CD1c-positive myeloid dendritic cell (primary cell): ENCODE results near the gene DOK3.
"Not testable (repeated sequence)": the region's sequence is repeated elsewhere in the genome, so short reads cannot be mapped to it uniquely, and the experiment has no call there.

Experiments
- DNase-seq: peaks from one replicate; pipeline ENCODE4 v3.0.0-alpha.2; 2016; ENCODE audit errors: extremely low spot score

The DOK3 gene

DNA sequence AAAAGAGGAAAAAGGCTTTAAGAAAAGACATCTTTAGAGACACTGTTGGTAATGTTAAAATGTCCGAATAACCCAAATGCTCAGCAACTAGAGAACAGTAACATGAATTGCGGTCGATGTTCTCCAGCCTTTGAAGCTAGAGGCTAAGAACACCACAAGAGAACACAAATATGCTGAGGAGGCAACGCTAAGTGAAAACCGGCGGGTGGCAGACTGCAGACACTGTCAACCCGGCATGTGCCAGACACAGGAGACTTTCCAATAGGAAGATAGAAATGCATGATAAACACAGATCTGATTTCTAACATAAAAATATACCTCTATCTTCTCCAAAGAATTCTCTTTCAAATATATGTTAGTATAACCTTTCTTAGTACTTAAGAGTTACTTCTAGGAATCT, 25.5 kb upstream of the DOK3 start:
- no peak for DNase-seq

DNA sequence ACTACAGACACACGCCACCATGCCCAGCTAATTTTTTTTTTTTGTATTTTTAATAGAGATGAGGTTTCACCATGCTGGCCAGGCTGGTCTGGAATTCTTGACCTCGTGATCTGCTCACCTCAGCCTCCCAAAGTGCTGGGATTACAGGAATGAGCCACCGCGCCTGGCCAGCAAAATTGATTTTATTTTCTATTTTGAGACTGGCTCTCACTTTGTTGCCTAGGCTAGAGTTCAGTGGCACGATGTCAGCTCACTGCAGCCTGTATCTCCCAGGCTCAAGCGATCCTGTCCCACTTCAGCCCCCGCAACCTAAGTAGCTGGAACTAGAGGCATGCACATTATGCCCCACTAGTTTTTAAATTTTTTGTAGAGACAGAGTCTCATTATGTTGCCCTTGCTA, 24.8 kb upstream of the DOK3 start:
- DNase-seq = not testable (repeated sequence)

DNA sequence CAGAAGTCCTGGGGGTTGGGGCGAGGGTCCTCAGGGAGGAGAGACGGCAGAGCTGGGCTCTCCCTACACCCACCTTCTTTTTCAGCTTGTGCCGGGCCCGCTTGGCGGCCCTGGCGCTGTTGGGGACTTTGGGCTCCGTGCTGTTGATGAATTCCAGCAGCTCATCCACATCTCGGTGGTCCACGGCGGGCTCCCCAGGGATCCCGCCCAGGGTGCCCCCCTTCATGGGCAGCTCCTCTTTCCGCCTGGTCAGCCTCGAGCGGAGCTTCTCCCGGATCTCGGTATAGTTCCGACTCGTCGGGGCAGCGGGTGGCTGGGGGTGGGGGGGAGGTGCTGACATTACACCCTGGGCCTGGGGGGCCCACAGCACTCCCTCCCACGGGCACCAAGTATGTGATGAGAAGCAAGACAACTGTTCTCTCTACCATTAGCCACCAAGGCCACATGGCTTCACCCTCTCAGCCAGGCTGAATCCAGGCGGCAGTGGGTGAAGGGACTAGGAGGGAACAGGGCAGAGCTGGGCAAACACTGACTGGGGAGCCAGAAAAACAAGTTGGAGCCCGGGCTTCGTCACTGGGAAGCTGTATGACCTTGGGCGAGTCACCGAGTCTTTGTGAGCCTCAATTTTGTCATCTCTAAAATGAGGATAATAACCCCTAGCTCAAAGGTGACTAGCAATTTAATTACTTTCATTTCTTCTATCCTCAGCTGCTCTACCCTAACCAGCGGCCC, 21.7 kb upstream of the DOK3 start:
- no peak for DNase-seq

DNA sequence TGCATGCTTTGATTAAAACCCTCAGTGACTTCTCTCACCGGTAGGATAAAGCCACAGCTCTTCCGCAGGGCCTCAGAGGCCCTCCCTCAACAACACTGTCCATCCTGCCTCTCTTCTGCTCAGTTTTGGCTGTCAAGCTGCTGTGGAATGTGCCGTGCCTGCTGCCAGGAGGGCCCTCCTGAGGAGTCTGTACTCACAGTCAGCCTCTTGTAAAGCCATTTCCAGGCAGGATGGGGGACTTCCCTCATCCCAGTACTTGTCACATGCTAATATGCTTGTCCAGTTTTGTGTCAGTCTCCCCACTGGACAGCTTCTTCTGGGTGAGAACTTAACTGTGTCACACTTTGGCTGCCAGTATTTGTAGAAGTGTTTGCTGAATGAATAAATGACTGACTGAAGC, 21.0 kb upstream of the DOK3 start:
- no peak for DNase-seq

DNA sequence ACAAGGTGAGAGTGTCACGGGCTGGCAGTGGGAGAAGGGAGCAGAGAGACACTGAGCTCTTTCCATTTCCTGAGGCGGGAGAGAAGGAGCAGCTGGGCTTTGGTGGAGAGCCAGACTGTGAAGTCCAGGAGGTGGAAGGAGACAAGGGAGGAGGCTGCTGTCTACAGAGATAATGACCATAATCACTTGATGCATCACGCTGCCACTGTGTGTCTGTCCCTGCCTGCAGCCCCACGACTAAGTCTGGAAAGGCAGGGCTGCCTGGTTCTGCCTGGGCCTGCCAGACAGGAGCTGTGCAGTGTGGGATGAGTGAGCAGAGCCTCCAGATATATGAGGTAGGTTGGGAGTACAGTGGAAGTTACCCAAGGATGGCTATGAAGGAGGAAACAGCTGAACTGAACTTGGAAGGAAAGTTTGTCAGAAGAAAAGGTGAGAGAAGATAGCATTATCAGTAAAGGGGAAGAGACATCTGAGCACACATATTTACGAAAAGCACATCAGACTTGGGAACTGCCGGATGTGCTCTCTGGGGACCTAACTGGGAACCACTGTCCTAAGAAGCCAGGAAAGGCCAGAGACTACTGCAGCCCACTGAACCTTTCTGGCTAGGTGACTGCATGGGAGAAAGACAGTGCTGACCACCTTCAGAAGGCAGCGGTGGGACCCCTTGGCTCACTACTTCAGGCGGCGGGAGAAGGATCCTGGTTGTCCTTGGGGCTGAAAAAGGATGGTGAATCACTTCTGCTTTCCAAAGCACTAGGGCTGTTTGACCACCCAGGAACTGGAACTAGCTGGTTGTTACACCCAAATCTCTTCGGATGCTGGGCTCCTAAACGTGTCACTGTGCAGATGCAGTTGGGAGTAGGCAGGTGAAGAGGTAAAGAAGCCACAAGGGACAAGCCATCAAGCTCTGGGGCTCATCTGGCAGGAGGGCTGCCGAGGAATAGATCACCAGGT, 19.9 kb upstream of the DOK3 start:
- DNase-seq = no peak

DNA sequence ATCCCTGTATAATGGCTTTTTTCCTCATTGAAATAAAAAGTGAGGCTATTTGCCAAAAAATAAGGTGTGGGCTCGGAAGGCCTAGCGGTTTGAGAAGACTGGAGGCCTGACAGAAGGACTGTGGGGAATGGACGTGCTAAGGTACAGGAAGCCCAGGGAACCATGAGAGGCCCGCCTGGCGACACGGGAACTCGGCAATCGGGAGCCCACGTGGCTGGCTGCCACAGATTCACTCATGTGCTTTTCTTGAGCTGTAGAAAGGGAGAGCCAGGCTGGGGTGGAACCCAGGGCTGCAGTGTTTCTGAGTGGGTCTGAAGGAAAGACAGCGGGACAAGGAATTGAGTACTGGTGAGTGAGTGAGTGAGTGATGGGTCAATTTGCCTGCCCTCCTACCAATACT, 19.0 kb upstream of the DOK3 start:
- no peak for DNase-seq

DNA sequence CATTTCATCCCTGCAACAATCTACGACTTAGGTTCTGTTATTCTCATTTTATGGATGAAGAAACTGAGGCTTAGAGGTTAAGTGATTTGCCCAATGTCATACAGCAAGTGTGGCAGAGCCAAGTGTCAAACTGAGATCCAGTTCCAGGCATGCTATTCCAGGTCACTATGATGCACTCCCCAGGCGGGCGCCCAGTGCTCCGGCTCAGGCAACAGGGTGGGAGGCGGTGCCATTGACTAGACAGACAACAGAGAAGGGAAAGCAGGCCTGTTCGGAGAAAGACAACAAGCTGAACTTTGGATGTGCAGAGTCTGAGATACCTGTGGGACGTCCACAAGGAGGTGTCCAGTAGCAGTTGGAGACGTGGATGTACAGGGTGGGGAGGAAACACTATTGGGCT, 18.0 kb upstream of the DOK3 start:
- DNase-seq = no peak

DNA sequence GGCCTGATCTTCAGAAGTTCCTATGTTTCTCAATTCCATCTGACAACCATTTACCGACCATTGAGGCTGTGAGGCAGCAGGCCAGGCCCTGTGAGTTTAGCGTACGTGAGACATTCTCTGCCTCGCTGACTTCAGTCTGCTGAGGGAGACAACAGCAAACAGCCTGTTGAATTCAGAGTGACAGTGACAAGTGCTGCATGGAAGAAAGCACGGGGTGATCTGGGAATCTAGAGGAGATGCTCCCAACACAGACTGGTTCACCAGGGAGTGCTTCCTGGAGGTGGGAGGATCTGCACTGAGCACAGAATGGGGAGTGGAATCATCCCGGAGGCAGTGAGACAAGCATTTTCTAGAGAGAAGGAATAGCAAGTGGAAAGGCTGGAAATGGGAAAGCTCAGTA, 17.2 kb upstream of the DOK3 start:
- DNase-seq = no peak

DNA sequence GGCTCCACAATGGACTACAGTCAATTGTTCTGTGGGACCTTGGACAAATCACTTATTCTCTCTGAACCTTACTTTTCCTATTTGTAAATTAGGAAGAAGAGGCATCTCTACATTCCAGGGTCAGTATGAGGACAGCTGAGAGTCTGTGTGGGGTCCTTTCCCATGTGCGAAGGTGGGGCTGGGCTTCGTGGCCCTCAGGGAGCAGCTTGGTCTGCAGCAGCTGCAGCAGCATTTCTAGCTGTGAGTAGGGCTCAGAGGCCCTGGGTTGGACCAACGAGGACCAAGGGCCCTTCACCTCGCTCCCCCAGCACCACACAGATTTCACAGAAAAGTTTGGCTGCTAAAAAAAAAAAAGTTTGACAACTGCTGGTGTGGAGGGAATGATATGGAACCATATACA, 16.6 kb upstream of the DOK3 start:
- no peak for DNase-seq

DNA sequence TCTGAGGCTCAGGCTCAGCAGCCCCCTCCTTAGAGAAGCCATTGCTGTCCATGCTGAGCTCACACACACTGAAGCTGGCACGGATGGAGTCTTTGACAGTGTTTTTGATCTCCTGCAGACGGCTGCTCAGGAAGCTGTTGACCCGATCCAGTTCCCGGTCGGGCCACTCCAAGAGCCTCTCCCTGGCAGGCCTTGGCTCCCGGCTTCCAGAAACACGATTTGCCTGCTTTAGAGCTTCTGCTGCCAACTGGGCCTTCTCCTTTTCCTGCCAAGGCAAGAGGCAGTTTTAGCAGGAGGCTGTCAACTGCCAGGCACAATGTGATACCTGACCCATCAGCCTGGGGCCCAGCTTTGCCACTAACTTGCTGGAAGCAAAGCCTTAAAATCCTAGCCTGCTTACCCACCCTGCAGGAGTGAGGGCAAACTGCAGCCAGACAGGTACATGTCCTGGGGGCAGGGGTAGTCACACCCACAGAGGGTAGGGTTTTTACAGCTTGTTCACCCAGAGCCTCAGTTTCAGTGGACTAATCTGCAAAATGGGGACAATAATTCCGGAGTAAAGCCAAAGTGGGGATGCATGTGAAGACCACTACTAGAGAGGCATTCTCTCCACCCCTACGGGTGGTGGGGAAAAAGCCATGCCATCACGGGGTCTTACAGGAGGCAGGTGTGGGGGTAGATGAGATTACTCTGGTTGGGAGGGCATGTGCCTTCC, 15.5 kb upstream of the DOK3 start:
- DNase-seq = no peak

DNA sequence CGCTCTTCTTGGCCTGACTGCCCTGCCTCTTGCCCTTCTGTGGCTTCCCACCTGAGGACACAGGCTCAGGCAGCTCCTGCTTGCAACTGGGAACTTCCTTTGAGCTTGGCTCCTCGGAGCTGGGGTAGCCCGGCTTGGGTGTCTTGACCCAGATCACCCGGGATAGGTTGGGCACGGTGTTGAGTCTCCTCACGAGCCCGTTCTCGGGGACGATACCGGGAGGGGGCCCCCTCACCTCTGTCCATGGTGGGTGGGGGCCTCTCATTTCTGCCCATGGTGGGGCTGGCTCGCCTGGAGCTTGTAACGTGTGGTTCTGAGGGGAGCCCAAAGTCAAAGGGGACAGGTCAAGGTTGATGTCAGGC, 14.9 kb upstream of the DOK3 start:
- DNase-seq = no peak

DNA sequence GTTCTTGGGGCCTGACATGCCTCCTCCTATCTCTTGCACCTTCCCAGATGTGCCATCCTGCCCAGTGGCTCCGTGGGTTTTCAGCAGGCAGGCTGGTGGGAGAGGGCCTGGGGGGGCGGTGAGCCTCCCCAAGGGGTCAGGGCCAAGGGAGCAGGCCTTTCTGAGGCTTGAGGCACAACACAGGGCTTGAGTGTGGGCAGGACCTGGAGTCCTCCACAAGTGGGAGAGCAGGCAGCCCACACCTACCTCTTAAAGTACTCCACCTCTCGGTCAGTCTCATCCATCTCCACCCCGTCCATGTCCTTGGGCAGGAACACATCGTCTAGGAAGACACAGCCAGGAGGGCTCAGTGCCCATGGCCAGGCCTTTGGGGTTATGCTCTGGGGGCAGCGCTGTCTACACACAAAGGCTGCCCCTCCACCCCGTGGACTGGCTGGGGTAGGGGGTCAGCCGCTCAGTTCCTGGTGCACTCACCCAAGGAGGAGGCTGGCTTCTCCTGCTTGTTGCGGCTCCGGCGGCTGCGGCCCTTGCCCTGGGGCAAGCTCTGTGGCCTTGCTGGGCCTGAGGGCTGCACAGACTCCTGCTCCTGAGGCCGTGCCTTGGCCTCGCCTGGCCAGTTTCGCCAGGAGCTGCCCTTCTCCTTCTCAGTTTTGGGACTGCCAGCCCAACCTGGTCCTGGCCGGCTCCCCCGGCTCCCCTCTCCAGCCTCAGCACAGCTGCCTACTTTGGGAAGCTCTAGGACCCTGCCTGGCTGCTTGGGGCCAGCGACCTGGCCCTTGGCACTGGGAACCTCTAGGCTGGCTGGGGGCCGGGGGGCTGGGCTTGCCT, 14.3 kb upstream of the DOK3 start:
- DNase-seq = no peak

DNA sequence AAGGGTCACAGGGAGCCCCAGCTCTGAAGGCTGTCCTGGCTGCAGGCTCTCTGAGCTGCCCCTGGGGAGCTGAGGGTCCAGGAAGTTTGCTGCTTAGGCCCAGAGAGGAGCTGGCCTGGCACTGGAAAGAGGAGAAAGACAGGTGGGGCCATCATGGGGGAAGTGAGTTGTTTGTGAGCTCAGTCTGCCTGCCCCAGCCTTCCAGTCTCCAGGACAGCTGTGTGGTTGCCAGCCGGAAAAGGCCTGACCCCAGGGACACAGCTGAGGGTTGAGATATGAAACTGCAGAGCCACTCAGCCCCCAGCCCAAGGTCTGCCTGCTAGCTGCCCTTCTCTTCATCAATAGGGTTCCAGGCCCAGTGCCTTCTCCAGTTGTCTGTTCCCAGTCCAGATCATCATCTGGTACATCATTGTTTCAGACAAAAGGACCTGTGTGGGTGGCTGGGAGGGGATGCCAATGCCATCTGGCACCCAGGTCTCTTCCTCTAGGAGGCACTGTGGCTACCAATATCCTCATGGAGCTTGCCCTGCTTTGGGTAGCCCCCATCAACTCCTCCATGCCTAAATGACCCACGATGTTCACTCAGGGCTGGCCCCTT, 11.4 kb upstream of the DOK3 start:
- no peak for DNase-seq

DNA sequence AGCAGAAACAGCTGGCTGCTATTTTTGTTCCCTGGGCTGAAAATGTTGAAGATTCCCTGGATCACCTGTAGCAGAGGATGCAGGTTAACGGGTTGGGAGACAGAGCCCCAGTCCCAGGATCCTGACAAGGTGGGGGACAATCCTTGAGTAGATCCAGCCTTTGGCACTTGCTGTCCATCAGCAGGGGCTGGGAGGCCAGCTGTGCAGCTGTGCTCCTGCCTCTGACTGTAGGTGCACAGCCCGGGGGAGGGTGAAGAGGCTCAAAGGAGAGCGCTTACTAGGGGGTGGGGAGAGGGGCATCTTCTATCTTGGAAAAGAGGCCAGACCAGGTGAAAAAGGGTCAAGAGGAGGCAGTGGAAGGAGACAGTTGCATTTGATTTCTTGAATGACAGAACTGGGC, 10.6 kb upstream of the DOK3 start:
- DNase-seq = no peak

DNA sequence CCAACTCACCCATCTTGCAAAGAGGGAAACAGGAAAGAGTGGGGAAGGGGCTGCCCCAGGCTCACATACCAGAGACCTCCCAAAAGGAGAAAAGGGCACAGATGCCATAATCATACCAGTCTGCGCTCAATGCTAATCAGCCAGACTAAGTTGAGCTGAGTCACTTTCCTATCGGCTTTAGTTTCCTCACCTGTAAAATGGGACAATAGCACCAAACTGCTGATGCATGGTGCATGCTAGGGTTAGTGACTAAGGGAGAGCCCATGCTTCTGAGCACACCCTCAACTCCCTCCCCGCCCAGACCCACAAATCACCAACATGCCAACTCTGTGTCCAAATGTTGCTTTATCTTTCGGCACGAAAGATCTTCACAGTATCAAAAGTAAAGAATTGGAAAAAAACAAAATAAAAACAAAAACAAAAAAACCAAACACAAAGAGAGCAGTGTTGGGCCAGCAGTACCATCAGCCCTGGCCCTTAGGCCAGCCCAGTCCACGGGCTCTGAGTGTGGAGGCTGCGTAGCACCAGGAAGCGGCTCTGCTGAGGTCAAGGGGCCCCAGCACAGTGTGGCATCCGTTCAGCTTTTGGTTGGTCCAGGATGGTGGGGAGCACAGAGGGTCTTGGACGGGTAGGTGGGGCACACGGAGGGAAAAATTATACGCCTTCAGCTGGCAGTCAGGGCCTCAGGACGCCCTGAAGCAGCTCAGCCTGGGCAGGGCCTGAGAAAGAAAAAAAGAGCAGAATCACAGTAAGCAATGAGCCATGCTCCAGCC, 10.0 kb upstream of the DOK3 start:
- DNase-seq = no peak

DNA sequence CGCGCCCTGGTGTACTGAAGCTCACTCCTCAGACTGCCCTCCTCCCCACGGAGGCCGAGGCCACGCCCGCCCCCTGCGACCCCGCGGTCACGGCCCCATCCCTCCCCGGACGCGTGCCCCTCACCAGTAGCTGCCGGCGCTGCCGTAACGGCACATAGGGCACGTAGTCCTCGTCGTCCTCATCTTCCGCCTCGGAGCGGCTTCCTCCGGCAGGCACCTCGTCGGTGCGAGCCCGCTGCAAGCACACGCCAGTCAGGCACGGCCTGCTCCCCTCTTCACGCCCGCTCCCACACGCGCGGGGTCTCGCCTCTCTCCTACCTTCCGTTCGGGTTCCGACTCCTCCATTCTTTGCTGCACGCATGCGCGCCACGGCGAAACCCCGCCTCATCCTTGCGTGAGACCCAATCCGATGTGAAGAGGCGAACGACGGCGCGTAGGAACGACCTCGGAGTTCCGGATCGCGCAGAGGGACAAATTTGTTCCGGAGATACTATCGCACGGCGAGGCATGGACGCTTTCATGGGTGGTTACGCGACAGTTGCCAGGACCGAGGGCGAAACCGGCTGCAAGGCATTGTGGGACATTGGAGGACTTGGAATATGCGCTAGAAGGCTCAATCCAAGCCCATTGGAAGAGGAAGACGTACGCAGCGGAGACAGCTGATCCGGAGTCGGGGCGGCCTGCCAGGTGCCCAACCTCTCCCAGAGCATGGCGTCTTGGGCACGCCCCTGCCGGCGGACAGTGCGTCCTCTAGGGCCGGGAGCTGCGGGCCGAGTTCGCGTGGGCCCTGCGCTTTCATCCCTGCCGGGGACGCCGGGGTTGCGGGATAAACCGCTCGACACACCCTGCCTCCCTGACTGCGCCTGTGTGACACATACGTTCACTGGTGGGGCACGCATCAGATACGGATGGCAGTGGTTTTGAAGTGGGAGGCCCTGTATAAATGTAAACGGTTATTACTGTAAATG, 7.3 kb upstream of the DOK3 start, which contains the start of gene DDX41:
Gene DDX41 (minus strand): TSS at position 361 of the 968 bp plus-strand sequence. CDS start 16 bp downstream, at position 345.
- peak; percentile 98 for DNase-seq

DNA sequence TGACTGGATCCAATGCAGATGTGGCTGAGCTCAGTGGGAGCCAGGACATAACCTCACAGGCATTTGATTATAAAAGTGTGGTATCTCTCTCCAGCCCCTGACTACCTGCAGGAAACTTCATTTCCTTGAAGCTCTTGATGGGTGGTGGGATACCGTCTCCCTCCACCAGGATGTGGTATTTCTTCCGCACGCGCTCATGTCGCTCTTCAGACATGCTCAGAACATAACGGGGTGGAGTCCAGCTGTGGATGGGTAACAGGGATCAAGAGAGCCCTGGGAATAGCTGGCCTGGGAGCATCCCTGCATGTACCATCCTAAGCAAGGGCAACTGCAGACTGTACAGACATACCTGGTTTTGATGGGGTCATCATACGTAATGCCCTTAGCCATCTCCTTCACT, 6.0 kb upstream of the DOK3 start:
- DNase-seq = no peak

DNA sequence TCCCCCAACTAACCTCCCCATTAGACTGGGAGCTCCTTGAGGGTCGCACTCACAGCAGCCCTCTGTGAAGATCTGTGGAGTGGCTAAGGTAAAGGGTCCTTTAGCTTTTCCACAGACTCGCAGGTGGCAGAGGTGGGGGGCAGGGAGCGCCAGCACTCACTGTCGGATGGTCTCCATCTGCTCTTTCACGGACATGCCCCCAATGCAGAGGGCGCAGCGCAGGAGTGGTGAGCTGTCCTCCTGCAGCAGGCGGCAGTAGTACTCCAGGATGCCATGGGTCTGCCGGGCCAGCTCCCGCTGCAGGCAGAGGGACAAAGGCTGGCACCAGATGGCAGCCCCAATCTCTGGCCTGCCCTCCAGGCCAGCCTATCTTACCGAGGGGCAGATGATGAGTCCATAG, 4.9 kb upstream of the DOK3 start:
- DNase-seq = no peak

DNA sequence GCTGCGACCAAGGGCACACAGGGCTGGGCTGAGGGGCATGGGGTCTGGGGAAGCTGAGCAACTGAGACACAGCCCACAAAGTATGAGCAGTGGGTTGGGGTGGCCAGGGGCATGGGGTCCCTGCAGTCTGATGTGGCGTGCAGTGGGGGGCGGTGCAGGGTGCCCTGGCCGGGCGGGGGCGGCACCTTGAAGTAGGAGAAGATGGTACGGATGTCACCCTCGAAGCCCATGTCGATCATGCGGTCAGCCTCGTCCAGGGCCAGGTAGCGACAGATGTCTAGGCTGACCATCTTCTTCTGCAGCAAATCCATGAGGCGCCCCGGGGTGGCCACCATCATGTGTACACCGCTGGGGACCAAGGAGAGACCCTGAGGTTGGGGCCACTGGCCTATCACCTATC, 3.9 kb upstream of the DOK3 start:
- DNase-seq = no peak
